OCI-LY7 (cell line): Measurements from ENCODE around the gene CACNA2D4. TPM values are rescaled to one million over a fixed set of nuclear protein-coding genes. Genes with fewer than 3 reads are reported as not detected.

Experiments
- BruUV-seq: library from RNA; stranded (reverse); fragments of 400-500 nt; replicated peaks from 2 replicates; lab custom pipeline; 2021; lab: Mats Ljungman, UMichigan
- CTCF ChIA-PET: fragments of 300-600 bp; sonication (Branson Sonifier 250); formaldehyde crosslinking; loops from one replicate; lab custom pipeline; 2022; ENCODE audit warnings: antibody characterized with exemption; ENCODE audit not compliant: unreplicated experiment; lab: Charles Lee
- POLR2A ChIA-PET: fragments of 300-600 bp; sonication (Branson Sonifier 250); formaldehyde crosslinking; loops from one replicate; lab custom pipeline; 2022; ENCODE audit warnings: antibody characterized with exemption; lab: Charles Lee
- DNase-seq: peaks from one replicate; pipeline ENCODE4 v3.0.0-alpha.2; 2015; ENCODE audit warnings: low spot score
- H2AFZ ChIP-seq: fragments of 200-600 bp; sonication (generic), shearing (Covaris generic); 2 replicates; pipeline ENCODE4 v1.6.1; 2014; ENCODE audit warnings: mild to moderate bottlenecking, antibody characterized with exemption, low read length, moderate library complexity
- H3K27ac ChIP-seq: fragments of 200-600 bp; sonication (generic); 2 replicates; pipeline ENCODE4 v1.5.1; 2014; ENCODE audit warnings: mixed run types, low read depth, mild to moderate bottlenecking, moderate library complexity, low read length, inconsistent platforms; ENCODE audit not compliant: poor library complexity, severe bottlenecking
- H3K36me3 ChIP-seq: fragments of 200-600 bp; sonication (generic); 2 replicates; pipeline ENCODE4 v1.6.1; 2014; ENCODE audit warnings: mild to moderate bottlenecking, antibody characterized with exemption, low read length, moderate library complexity, mixed read lengths; ENCODE audit not compliant: insufficient read depth
- H3K4me1 ChIP-seq: fragments of 200-600 bp; sonication (generic); 2 replicates; pipeline ENCODE4 v1.5.1; 2014; ENCODE audit warnings: mild to moderate bottlenecking, low read length; ENCODE audit not compliant: insufficient read depth, poor library complexity, severe bottlenecking
- H3K4me2 ChIP-seq: fragments of 200-600 bp; sonication (generic); 2 replicates; pipeline ENCODE4 v1.6.1; 2014; ENCODE audit warnings: mild to moderate bottlenecking, low read length
- H3K4me3 ChIP-seq: fragments of 200-600 bp; sonication (generic); 2 replicates; pipeline ENCODE4 v1.5.1; 2014; ENCODE audit warnings: mild to moderate bottlenecking, low read depth, low read length; ENCODE audit not compliant: poor library complexity, severe bottlenecking
- H3K79me2 ChIP-seq: fragments of 200-600 bp; sonication (generic); 2 replicates; pipeline ENCODE4 v1.6.1; 2016; ENCODE audit warnings: low read depth, mild to moderate bottlenecking, low read length, moderate library complexity, mixed read lengths; ENCODE audit not compliant: insufficient read depth
- H3K9me2 ChIP-seq: fragments of 200-600 bp; sonication (generic); 2 replicates; pipeline ENCODE4 v1.6.1; 2016; ENCODE audit warnings: mild to moderate bottlenecking, low read length, mixed read lengths; ENCODE audit not compliant: insufficient read depth
- H3K9me3 ChIP-seq: fragments of 200-600 bp; sonication (generic); 2 replicates; pipeline ENCODE4 v1.6.1; 2014; ENCODE audit warnings: mild to moderate bottlenecking, mixed run types, low read length, mixed read lengths
- H4K20me1 ChIP-seq: fragments of 200-600 bp; sonication (generic); 2 replicates; pipeline ENCODE4 v1.6.1; 2014; ENCODE audit warnings: mild to moderate bottlenecking, antibody characterized with exemption, low read length, moderate library complexity, mixed read lengths; ENCODE audit not compliant: insufficient read depth
- EZH2phosphoT487 ChIP-seq: fragments of 200-600 bp; sonication (generic); IDR thresholded peaks from 2 replicates; pipeline ENCODE4 v1.6.1; 2018; ENCODE audit warnings: low read depth, borderline replicate concordance, mild to moderate bottlenecking, mixed run types, antibody characterized with exemption, low read length, moderate library complexity, mixed read lengths
- intact Hi-C: fragments of 100-400 bp; cut with micrococcal nuclease; formaldehyde crosslinking; loops from one replicate; pipeline ENCODE4 v1.10.0; 2022; ENCODE audit not compliant: unreplicated experiment
- total RNA-seq, 2 experiments: library from RNA; depleted of rRNA in 1 of 2; stranded (reverse); fragments of >200 nt in 1 of 2; shearing (Covaris generic) in 1 of 2; gene quantifications; 2 replicates each; pipeline ENCODE4 v1.2.3, GENCODE V29; 2014 to 2022
- TF ChIP-seq, protein P1 (sequence below): fragments of 200-600 bp; sonication (generic); conservative IDR thresholded peaks from 2 replicates; pipeline ENCODE4 v1.5.1; 2014; ENCODE audit warnings: mild to moderate bottlenecking, antibody characterized with exemption, low read length, moderate library complexity, mixed read lengths

CACNA2D4 gene
- total RNA-seq, 2 experiments from 2014 or later: 0.13 TPM; not detected in 1

GRCh38 chr12:1858456-1858855 is 60.0 kb downstream of the CACNA2D4 start:
- POLR2A ChIA-PET: no interaction called here

GRCh38 chr12:1857821-1858220 is 60.6 kb downstream of the CACNA2D4 start:
- no peak overlapping the region for H2AFZ ChIP-seq
- H4K20me1 ChIP-seq: no peaks in the 10 kb centered on the region
- H3K4me2 ChIP-seq: no peak overlapping the region
- no peaks in the 10 kb centered on the region for H3K36me3 ChIP-seq
- no peaks in the 10 kb centered on the region for H3K79me2 ChIP-seq
- no peak overlapping the region for H3K27ac ChIP-seq
- no peak overlapping the region for H3K4me3 ChIP-seq
- no peaks in the 10 kb centered on the region for H3K4me1 ChIP-seq
- ChIA-PET CTCF (no interaction called here), POLR2A (no interaction called here)
- intact Hi-C loops: no loop called here
- no TSS peak for BruUV-seq
- H3K9me3 ChIP-seq: no peaks in the 10 kb centered on the region
- DNase-seq: no peak
- TF ChIP-seq, protein P1, sequence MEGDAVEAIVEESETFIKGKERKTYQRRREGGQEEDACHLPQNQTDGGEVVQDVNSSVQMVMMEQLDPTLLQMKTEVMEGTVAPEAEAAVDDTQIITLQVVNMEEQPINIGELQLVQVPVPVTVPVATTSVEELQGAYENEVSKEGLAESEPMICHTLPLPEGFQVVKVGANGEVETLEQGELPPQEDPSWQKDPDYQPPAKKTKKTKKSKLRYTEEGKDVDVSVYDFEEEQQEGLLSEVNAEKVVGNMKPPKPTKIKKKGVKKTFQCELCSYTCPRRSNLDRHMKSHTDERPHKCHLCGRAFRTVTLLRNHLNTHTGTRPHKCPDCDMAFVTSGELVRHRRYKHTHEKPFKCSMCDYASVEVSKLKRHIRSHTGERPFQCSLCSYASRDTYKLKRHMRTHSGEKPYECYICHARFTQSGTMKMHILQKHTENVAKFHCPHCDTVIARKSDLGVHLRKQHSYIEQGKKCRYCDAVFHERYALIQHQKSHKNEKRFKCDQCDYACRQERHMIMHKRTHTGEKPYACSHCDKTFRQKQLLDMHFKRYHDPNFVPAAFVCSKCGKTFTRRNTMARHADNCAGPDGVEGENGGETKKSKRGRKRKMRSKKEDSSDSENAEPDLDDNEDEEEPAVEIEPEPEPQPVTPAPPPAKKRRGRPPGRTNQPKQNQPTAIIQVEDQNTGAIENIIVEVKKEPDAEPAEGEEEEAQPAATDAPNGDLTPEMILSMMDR: no peak
- TF ChIP-seq EZH2phosphoT487: no peak
- no peaks in the 10 kb centered on the region for H3K9me2 ChIP-seq

More at GRCh38 chr12:1858456-1858855, 60.0 kb downstream of the CACNA2D4 start:
- H3K4me2 ChIP-seq: no peak overlapping the region
- H3K79me2 ChIP-seq: no peaks in the 10 kb centered on the region
- no peak overlapping the region for H3K27ac ChIP-seq
- H3K9me2 ChIP-seq: no peaks in the 10 kb centered on the region
- H3K36me3 ChIP-seq: no peaks in the 10 kb centered on the region
- BruUV-seq: no TSS peak
- no peaks in the 10 kb centered on the region for H3K9me3 ChIP-seq
- no peaks in the 10 kb centered on the region for H4K20me1 ChIP-seq
- H3K4me1 ChIP-seq: no peaks in the 10 kb centered on the region
- H2AFZ ChIP-seq: no peak overlapping the region
- CTCF ChIA-PET: no interaction called here
- no peak for DNase-seq
- no peak for TF ChIP-seq EZH2phosphoT487
- TF ChIP-seq, protein P1: no peak
- intact Hi-C loops: no loop called here
- H3K4me3 ChIP-seq: no peak overlapping the region

GRCh38 chr12:1857086-1857485 is 61.4 kb downstream of the CACNA2D4 start:
- Histone ChIP-seq H4K20me1 (no peaks in the 10 kb centered on the region), H2AFZ (no peak overlapping the region), H3K4me3 (no peak overlapping the region), H3K9me2 (no peaks in the 10 kb centered on the region), H3K9me3 (no peaks in the 10 kb centered on the region), H3K79me2 (no peaks in the 10 kb centered on the region), H3K4me2 (no peak overlapping the region), H3K27ac (no peak overlapping the region), H3K36me3 (no peaks in the 10 kb centered on the region), H3K4me1 (no peaks in the 10 kb centered on the region)
- CTCF ChIA-PET: no interaction called here
- TF ChIP-seq, protein P1: no peak
- no peak for TF ChIP-seq EZH2phosphoT487
- BruUV-seq: no TSS peak
- DNase-seq: no peak
- intact Hi-C loops: no loop called here
- POLR2A ChIA-PET: interaction anchor here (1.3 kb wide), 1 partner anchor 9 kb away, joined by 3 read pairs; no protein-coding TSS in a partner anchor
